Peyer's patch (tissue), 4 donors: ENCODE data around the gene JAK1.

Experiments
- POLR2A ChIP-seq, 2 donors: fragments of 450-650 bp; IDR thresholded peaks; one replicate each; pipeline ENCODE4 v1.5.1; 2017; ENCODE audit warnings: antibody characterized with exemption in 2 of 2, mild to moderate bottlenecking in 2 of 2, moderate library complexity in 2 of 2
- TF ChIP-seq, protein P1 (sequence below), 6 experiments: fragments of 450-650 bp in 4 of 6; fragments of 200-600 bp in 2 of 6; sonication (generic) in 1 of 6; IDR thresholded peaks; one replicate each; pipeline ENCODE4 v1.5.1; 2017 to 2019; ENCODE audit warnings: antibody characterized with exemption in 6 of 6, mild to moderate bottlenecking in 3 of 6, moderate library complexity in 1 of 6

DNA sequence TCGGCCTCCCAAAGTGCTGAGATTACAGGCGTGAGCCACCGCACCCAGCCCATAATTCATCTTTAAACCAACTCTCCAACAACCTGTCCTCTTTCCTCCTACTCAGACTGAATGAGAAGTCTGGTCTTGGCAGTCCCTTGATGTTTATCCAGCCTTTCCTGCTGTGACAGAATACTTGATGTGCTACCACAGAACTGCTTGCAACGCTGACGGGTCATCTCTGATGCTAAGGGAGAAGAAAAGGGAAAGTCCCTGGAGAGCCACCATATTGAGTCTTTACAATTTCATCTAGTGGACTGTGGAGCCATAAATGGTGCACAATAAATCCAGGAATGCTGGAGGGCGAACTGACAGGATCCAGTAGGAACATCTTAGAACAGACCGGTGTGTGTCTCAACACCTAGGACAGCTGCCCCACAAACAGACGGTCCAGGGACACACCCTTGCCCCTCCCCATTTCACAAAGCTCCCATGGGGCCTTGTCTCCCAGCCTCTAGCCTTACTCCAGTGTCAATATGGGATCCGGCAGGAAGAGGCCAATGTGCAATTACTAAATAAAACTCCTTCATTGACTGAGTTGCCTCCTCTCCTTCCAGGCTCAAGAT, 30.7 kb downstream of the JAK1 start:
- TF ChIP-seq, protein P1, sequence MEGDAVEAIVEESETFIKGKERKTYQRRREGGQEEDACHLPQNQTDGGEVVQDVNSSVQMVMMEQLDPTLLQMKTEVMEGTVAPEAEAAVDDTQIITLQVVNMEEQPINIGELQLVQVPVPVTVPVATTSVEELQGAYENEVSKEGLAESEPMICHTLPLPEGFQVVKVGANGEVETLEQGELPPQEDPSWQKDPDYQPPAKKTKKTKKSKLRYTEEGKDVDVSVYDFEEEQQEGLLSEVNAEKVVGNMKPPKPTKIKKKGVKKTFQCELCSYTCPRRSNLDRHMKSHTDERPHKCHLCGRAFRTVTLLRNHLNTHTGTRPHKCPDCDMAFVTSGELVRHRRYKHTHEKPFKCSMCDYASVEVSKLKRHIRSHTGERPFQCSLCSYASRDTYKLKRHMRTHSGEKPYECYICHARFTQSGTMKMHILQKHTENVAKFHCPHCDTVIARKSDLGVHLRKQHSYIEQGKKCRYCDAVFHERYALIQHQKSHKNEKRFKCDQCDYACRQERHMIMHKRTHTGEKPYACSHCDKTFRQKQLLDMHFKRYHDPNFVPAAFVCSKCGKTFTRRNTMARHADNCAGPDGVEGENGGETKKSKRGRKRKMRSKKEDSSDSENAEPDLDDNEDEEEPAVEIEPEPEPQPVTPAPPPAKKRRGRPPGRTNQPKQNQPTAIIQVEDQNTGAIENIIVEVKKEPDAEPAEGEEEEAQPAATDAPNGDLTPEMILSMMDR (IDR thresholded peaks at IDR 0.05) = no peak
- TF ChIP-seq POLR2A (IDR thresholded peaks at IDR 0.05) = no peak
